ENCODE measurements around the gene SPEF1.

The SPEF1 gene

DNA sequence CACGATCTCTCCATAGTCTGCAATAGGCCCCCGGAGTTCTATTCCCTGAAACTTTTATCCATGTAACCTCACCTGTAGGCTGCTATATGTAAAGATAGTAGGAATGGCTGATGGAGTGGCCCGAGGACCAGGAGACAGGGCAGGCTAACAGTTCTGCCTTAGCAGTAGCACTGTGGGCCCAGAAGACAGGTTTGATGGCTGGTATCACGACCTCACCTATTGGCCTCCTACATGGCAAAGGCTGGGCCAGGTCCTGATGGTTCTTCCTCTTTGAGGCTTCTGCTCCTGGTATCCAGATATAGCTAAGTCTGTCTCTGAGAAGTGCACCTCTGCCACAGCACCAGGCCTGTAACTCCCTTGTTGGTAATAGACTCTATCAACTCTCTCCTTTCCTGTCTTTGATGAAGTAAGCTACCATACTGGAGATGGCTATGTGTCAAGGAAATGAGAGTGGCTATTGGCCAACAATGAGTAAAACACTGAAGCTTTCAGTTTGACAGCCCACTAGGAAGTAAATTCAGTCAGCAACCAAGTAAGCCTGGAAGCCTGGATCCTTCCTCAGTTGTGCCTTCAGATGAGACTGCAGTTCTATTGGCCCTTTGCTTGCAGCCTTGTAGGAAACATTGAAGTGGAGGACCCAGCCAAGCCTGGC is 5.7 kb downstream of the SPEF1 start:
- CTCF ChIA-PET, result interaction anchor here (1.2 to 14.5 kb wide), 3 partner anchors 10 to 59 kb away, joined by 3 to 216 read pairs (median 7); no protein-coding TSS in a partner anchor

DNA sequence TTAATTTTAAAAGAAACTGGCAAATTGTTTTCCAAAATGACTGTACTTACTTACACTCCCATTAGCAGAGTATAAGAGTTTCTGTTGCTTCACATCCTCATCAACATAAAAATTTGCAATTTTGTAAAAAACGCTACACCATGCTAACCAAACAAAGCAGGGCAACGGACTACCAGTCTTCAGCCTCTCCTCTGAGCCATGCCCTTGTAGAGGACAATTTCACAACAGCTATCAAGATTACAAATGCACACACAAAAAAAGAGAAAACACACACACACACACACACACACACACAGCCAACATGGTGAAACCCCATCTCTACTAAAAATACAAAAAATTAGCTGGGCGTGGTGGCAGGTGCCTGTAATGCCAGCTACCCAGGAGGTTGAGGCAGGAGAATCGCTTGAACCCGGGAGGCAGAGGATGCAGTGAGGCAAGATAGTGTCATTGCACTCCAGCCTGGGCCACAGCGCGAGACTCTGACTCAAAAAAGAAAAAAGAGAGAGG is 9.6 kb downstream of the SPEF1 start:
- peaks cover 2 to 33% (median 23%) of the 10 kb centered on the region in 4 experiments for H3K4me1 ChIP-seq (ENCODE audit: control extremely low read depth in 1 of 4, control insufficient read depth in 4 of 4, insufficient read depth in 4 of 4, low read length in 3 of 4)
- no peak overlapping the region for H3K4me3 ChIP-seq (ENCODE audit: control insufficient read depth in 1 of 7, extremely low read depth in 1 of 7, insufficient read depth in 4 of 7, low read depth in 2 of 7, low read length in 6 of 7)
- ChIA-PET POLR2A (interaction anchor here (0.6 kb wide), 1 partner anchor 71 kb away, joined by 3 read pairs; no protein-coding TSS in a partner anchor), CTCF (interaction anchor here (1.0 to 14.5 kb wide), 4 partner anchors 10 to 55 kb away, joined by 3 to 216 read pairs (median 4); partner anchors contain the start of genes AP5S1 and SPEF1)
- no peak for DNase-seq
- no peaks in the 10 kb centered on the region for H3K36me3 ChIP-seq (ENCODE audit: control insufficient read depth in 4 of 4, insufficient read depth in 4 of 4, low read length in 3 of 4)
- H3K27ac ChIP-seq (ENCODE audit: insufficient read depth in 1 of 2, low read depth in 1 of 2, low read length in 2 of 2, poor library complexity in 1 of 2, severe bottlenecking in 2 of 2), result no peak overlapping the region
- WGBS (ENCODE audit: insufficient coverage), result 100% methylated on average over 3 of the region's 7 CpGs
- peaks cover 0 to 2% (median 0%) of the 10 kb centered on the region in 5 experiments for H3K9me3 ChIP-seq (ENCODE audit: control extremely low read depth in 1 of 5, control insufficient read depth in 4 of 5, insufficient read depth in 2 of 5, low read depth in 1 of 5, low read length in 4 of 5)
- peaks cover 0 to 4% (median 0%) of the 10 kb centered on the region in 5 experiments for H3K27me3 ChIP-seq (replicated peaks in 2 of 5; ENCODE audit: control insufficient read depth in 4 of 5, insufficient read depth in 5 of 5, low read length in 4 of 5)

More for the DNA sequence above, 5.7 kb downstream of the SPEF1 start:
- Histone ChIP-seq H3K9me3 (ENCODE audit: control extremely low read depth in 1 of 5, control insufficient read depth in 4 of 5, insufficient read depth in 2 of 5, low read depth in 1 of 5, low read length in 4 of 5) (peaks cover 0 to 2% (median 0%) of the 10 kb centered on the region in 5 experiments), H3K27me3 (replicated peaks in 2 of 5; ENCODE audit: control insufficient read depth in 4 of 5, insufficient read depth in 5 of 5, low read length in 4 of 5) (peaks cover 0 to 35% (median 18%) of the 10 kb centered on the region in 5 experiments), H3K4me3 (ENCODE audit: control insufficient read depth in 1 of 7, extremely low read depth in 1 of 7, insufficient read depth in 4 of 7, low read depth in 2 of 7, low read length in 6 of 7) (no peak overlapping the region), H3K36me3 (ENCODE audit: control insufficient read depth in 4 of 4, insufficient read depth in 4 of 4, low read length in 3 of 4) (no peaks in the 10 kb centered on the region), H3K27ac (ENCODE audit: insufficient read depth in 1 of 2, low read depth in 1 of 2, low read length in 2 of 2, poor library complexity in 1 of 2, severe bottlenecking in 2 of 2) (no peak overlapping the region), H3K4me1 (ENCODE audit: control extremely low read depth in 1 of 4, control insufficient read depth in 4 of 4, insufficient read depth in 4 of 4, low read length in 3 of 4) (peaks cover 2 to 18% (median 16%) of the 10 kb centered on the region in 4 experiments)
- 100% methylated on average over 2 of the region's 4 CpGs for WGBS (ENCODE audit: insufficient coverage)
- DNase-seq, result no peak
- POLR2A ChIA-PET, result no interaction called here

DNA sequence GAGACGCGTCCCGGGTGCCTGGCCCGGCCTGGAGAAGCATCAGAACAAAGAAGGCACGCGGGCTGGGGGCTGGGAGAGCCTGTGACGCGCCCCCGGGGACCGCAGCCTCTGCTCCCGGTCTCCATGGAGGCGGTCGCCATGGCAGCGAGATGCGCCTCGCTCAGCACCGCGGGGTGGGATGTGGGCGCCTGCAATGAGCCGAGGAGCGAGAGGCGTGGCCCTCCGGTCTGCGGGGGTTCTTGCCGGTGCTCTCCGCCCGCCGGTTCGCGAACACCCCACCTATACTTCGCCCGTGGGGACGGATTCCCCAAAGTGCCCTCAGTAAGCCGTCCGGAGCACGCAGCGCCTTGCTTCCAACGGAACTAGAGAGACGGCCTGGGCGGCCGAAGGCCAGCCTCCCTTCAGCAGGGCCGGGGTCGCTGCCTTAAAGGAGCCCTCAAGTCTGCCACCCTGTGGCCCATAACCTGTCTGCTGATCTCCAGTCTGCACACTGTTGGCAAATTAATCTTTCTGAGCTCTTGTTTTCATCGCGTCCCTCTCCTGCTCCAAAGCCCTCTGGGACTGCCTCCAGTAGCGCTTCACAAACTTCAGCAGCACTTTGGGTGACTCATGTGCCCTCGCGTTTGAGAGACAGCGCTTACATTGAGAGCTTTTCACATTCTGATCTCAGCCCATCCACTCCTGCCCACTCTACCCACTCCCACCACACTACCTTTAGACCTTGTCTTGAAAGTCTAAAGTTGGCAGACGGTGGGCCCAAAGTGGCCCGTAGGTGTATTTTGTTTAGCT is 12.7 kb downstream of the SPEF1 start:
- Histone ChIP-seq H3K36me3 (ENCODE audit: control insufficient read depth in 4 of 4, insufficient read depth in 4 of 4, low read length in 3 of 4) (peaks cover 0 to 3% (median 0%) of the 10 kb centered on the region in 4 experiments), H3K4me3 (ENCODE audit: control insufficient read depth in 1 of 7, extremely low read depth in 1 of 7, insufficient read depth in 4 of 7, low read depth in 2 of 7, low read length in 6 of 7) (peak overlapping the region; percentile 25 to 89 (median 68)), H3K4me1 (ENCODE audit: control extremely low read depth in 1 of 4, control insufficient read depth in 4 of 4, insufficient read depth in 4 of 4, low read length in 3 of 4) (peaks cover 2 to 63% (median 34%) of the 10 kb centered on the region in 4 experiments), H3K27me3 (replicated peaks in 2 of 5; ENCODE audit: control insufficient read depth in 4 of 5, insufficient read depth in 5 of 5, low read length in 4 of 5) (no peaks in the 10 kb centered on the region), H3K9me3 (ENCODE audit: control extremely low read depth in 1 of 5, control insufficient read depth in 4 of 5, insufficient read depth in 2 of 5, low read depth in 1 of 5, low read length in 4 of 5) (no peaks in the 10 kb centered on the region), H3K27ac (ENCODE audit: insufficient read depth in 1 of 2, low read depth in 1 of 2, low read length in 2 of 2, poor library complexity in 1 of 2, severe bottlenecking in 2 of 2) (peak overlapping the region; percentile 72 to 90)
- WGBS (ENCODE audit: insufficient coverage), result 2% methylated on average over 39 of the region's 51 CpGs
- POLR2A ChIA-PET, result no interaction called here
- peak; percentile 86 to 91 (median 90) for DNase-seq
- CTCF ChIA-PET, result interaction anchor here (0.7 to 14.5 kb wide), 20 partner anchors 9 to 100 kb away, joined by 3 to 216 read pairs (median 4); partner anchors contain the start of genes AP5S1, CDC25B and SPEF1

DNA sequence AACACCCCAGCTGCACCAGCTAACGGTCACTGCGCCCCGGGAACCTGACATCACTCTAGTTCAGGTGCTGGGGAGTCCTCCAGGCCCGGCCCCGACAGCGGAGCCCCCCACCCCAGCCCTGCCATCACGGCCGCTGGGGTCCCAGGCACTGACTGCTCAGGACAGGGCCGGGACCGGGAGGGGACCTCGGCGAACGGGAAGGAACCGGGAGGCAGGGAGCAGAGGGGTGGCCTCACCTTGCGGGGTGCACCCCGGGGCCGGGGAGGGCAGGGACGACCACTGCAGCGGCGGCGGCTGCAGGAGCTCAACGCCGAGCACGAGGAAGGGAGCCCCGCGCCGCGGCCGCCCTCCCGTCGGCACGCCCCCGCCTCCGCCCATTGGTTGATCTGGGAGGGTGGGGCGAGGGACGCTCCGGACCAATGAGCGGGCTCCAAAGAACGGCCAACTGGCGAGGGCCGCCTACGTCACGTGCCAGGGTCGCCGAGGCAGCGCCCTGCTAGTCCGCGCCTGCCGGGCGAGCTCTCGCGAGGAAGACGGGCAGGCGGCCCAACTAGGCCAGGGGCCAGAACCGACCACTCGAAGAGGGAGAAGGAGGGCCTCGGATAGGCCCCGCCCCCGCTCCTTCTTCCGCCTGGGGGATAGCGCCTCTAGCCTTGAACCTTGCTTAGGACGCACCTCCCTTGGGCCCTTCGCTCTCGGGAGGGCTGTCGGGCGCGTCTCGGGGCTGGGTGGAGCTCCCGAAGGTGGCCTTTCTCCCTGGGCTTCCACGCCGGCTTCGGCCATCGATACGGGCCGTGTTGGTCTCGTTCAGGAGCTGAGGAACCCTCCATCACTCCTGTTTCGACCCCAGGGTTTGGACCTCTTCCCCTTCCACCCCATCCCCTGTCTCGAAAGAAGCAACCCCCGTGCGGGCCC is 13.6 kb downstream of the SPEF1 start, which contains the start of gene ADISSP:
ADISSP (minus strand) TSS at position 327 of the 915 bp plus-strand sequence. CDS start 7,653 bp downstream, outside the sequence.
- H3K4me3 ChIP-seq (ENCODE audit: control insufficient read depth in 1 of 7, extremely low read depth in 1 of 7, insufficient read depth in 4 of 7, low read depth in 2 of 7, low read length in 6 of 7), result peak within 1 kb of the TSS; percentile 37 to 89 (median 68)
- H3K36me3 ChIP-seq (ENCODE audit: control insufficient read depth in 4 of 4, insufficient read depth in 4 of 4, low read length in 3 of 4), result peaks cover 0 to 3% (median 0%) of the 10 kb centered on the region in 4 experiments
- H3K27ac ChIP-seq (ENCODE audit: insufficient read depth in 1 of 2, low read depth in 1 of 2, low read length in 2 of 2, poor library complexity in 1 of 2, severe bottlenecking in 2 of 2), result peak within 1 kb of the TSS; percentile 72 to 90
- peak; percentile 96 to 98 (median 98) for DNase-seq
- ChIA-PET POLR2A (no interaction called here), CTCF (interaction anchor here (0.7 to 14.5 kb wide), 13 partner anchors 11 to 89 kb away, joined by 3 to 216 read pairs (median 4); partner anchors contain the start of genes AP5S1, CDC25B and SPEF1)
- WGBS (ENCODE audit: insufficient coverage), result 0% methylated on average over 58 of the region's 80 CpGs
- no peaks in the 10 kb centered on the region for H3K9me3 ChIP-seq (ENCODE audit: control extremely low read depth in 1 of 5, control insufficient read depth in 4 of 5, insufficient read depth in 2 of 5, low read depth in 1 of 5, low read length in 4 of 5)
- H3K27me3 ChIP-seq (replicated peaks in 2 of 5; ENCODE audit: control insufficient read depth in 4 of 5, insufficient read depth in 5 of 5, low read length in 4 of 5), result no peaks in the 10 kb centered on the region
- peaks cover 2 to 63% (median 35%) of the 10 kb centered on the region in 4 experiments for H3K4me1 ChIP-seq (ENCODE audit: control extremely low read depth in 1 of 4, control insufficient read depth in 4 of 4, insufficient read depth in 4 of 4, low read length in 3 of 4)

- peaks cover 2 to 63% (median 35%) of the 10 kb centered on the region in 4 experiments for H3K4me1 ChIP-seq (ENCODE audit: control extremely low read depth in 1 of 4, control insufficient read depth in 4 of 4, insufficient read depth in 4 of 4, low read length in 3 of 4)
- 1% methylated on average over 10 of the region's 21 CpGs for WGBS (ENCODE audit: insufficient coverage)
- H3K4me3 ChIP-seq (ENCODE audit: control insufficient read depth in 1 of 7, extremely low read depth in 1 of 7, insufficient read depth in 4 of 7, low read depth in 2 of 7, low read length in 6 of 7), result peak overlapping the region; percentile 37 to 89 (median 68)
- DNase-seq, result peak in 1 of 3 donors; percentile 49
- CTCF ChIA-PET, result interaction anchor here (1.0 to 14.5 kb wide), 4 partner anchors 9 to 51 kb away, joined by 3 to 216 read pairs (median 10); no protein-coding TSS in a partner anchor
- POLR2A ChIA-PET, result no interaction called here
- no peak overlapping the region for H3K27ac ChIP-seq (ENCODE audit: insufficient read depth in 1 of 2, low read depth in 1 of 2, low read length in 2 of 2, poor library complexity in 1 of 2, severe bottlenecking in 2 of 2)
- peaks cover 0 to 3% (median 0%) of the 10 kb centered on the region in 4 experiments for H3K36me3 ChIP-seq (ENCODE audit: control insufficient read depth in 4 of 4, insufficient read depth in 4 of 4, low read length in 3 of 4)
- no peaks in the 10 kb centered on the region for H3K9me3 ChIP-seq (ENCODE audit: control extremely low read depth in 1 of 5, control insufficient read depth in 4 of 5, insufficient read depth in 2 of 5, low read depth in 1 of 5, low read length in 4 of 5)
- no peaks in the 10 kb centered on the region for H3K27me3 ChIP-seq (replicated peaks in 2 of 5; ENCODE audit: control insufficient read depth in 4 of 5, insufficient read depth in 5 of 5, low read length in 4 of 5)
Observed at GRCh38 chr20:3767110-3767426, 14.2 kb downstream of the SPEF1 start.

DNA sequence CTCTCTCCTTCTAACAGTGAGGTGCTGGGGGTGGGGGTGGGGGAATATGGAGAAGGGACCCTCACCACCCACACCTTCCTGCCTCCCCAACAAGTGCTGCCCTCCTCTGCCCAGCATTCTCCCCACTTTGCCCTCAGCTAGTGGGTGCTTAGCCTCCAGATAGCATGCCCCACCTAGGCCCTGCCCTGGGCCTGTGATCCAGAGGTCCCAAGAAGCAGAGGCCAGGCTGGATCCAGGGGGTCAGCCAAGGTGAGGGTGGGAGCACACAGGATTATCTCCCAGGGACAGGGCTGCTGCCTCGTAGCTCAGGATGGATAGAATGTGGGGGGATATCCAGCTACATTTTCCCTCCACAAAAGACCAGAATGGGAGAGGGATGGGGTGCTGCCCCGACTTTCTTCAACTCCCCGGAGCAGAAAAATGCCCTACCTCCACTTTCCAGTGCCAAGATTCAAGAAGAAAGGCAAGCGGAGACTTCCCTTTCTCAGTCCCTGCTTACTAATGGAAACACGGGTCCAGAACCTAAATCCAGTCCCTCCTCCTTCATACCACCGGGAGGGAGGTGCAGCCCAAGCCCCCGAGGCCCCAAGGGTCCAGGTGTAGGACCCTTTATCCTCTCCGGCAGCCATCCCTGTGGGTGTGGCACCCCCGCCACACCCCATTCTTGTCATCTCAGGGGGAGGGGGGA is 14.7 kb downstream of the SPEF1 start:
- WGBS (ENCODE audit: insufficient coverage), result 18% methylated on average over 5 of the region's 9 CpGs
- DNase-seq, result no peak
- POLR2A ChIA-PET, result no interaction called here
- Histone ChIP-seq H3K27me3 (replicated peaks in 2 of 5; ENCODE audit: control insufficient read depth in 4 of 5, insufficient read depth in 5 of 5, low read length in 4 of 5) (no peaks in the 10 kb centered on the region), H3K4me3 (ENCODE audit: control insufficient read depth in 1 of 7, extremely low read depth in 1 of 7, insufficient read depth in 4 of 7, low read depth in 2 of 7, low read length in 6 of 7) (peak overlapping the region in 5 of 7 experiments; percentile 64 to 89 (median 79)), H3K36me3 (ENCODE audit: control insufficient read depth in 4 of 4, insufficient read depth in 4 of 4, low read length in 3 of 4) (peaks cover 0 to 6% (median 0%) of the 10 kb centered on the region in 4 experiments), H3K27ac (ENCODE audit: insufficient read depth in 1 of 2, low read depth in 1 of 2, low read length in 2 of 2, poor library complexity in 1 of 2, severe bottlenecking in 2 of 2) (no peak overlapping the region), H3K9me3 (ENCODE audit: control extremely low read depth in 1 of 5, control insufficient read depth in 4 of 5, insufficient read depth in 2 of 5, low read depth in 1 of 5, low read length in 4 of 5) (no peaks in the 10 kb centered on the region), H3K4me1 (ENCODE audit: control extremely low read depth in 1 of 4, control insufficient read depth in 4 of 4, insufficient read depth in 4 of 4, low read length in 3 of 4) (peaks cover 2 to 63% (median 37%) of the 10 kb centered on the region in 4 experiments)
- CTCF ChIA-PET, result interaction anchor here (1.0 to 14.5 kb wide), 4 partner anchors 9 to 50 kb away, joined by 3 to 216 read pairs (median 10); no protein-coding TSS in a partner anchor

All from common myeloid progenitor, CD34-positive (primary cell).